OCI-M2 (cell line): Measurements from ENCODE around the gene CCNE1.

Experiments used
- DNase-seq: peaks from one replicate; lab custom pipeline; 2025; ENCODE audit not compliant: unreplicated experiment; lab: John Stamatoyannopoulos, UW

CCNE1 gene

DNA sequence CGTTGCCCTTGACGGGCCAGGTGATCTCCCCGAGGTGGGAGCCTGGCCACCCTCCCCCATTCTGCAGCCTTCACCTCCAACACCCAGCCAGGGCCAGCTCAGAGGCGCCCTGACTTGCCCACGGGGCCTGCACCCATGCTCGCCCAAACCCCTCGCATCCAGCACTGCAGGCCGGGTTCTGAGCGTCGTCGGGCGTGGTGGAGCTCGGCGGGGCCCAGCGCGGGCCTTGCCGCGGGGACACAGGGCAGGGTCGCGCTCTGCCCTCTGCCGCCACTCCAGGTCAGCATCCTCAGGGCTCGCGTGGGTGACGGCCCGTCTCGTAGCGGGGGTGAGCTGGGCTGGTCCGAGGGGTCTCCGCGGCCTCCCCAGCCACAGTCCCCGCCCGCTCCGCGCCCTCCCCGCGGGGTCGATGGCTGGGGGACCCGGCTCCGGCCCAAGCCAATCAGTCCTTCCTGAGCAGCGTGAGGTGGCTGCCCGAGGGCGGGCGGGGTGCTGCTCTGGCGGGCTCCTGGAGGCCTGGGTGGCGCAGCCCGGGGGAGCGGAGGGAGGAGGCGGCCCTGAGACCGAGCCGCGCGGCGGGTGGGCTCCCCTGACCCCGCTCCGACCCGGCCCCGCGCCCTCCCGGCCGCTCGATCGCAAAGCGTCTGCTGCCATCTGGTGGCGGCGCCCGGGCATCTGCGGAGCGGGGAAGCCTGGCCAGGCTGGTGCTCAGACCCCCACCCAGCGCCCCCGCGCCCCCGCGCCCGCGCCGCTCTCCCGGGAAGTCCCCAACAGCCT is 61.4 kb downstream of the CCNE1 start:
- DNase-seq: peak; percentile 94
